ENCODE measurements around the gene LHFPL6.

DNA sequence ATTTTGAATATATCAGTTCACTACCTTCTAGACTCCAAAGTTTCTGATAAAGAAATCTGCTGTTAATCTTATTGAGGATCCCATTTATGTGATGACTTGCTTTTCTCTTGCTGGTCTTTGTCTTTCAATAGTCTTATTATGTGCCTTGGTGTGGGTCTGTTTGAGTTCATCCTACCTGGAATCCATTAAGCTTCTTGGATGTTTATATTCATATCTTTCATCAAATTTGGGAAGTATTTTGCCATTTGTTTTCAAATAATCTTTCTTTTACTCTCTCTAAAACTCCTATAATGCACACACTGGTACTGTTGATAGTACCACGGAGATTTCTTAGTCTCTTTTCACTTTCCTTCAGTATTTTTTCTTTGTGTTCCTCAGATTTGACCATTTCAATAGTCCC, 28.3 kb upstream of the LHFPL6 start:
- TF ChIP-seq EZH2 (optimal IDR thresholded peaks at IDR 0.05; ENCODE audit: low read depth, low read length), result no peak
- TF ChIP-seq, protein P1, sequence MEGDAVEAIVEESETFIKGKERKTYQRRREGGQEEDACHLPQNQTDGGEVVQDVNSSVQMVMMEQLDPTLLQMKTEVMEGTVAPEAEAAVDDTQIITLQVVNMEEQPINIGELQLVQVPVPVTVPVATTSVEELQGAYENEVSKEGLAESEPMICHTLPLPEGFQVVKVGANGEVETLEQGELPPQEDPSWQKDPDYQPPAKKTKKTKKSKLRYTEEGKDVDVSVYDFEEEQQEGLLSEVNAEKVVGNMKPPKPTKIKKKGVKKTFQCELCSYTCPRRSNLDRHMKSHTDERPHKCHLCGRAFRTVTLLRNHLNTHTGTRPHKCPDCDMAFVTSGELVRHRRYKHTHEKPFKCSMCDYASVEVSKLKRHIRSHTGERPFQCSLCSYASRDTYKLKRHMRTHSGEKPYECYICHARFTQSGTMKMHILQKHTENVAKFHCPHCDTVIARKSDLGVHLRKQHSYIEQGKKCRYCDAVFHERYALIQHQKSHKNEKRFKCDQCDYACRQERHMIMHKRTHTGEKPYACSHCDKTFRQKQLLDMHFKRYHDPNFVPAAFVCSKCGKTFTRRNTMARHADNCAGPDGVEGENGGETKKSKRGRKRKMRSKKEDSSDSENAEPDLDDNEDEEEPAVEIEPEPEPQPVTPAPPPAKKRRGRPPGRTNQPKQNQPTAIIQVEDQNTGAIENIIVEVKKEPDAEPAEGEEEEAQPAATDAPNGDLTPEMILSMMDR (IDR thresholded peaks at IDR 0.05; ENCODE audit: low read length), result no peak
- TF ChIP-seq EZH2phosphoT487 (IDR thresholded peaks at IDR 0.05; ENCODE audit: low read length), result no peak

Measured in MM.1S (cell line).